Measurements from ENCODE around the gene TBL2. TPM values are rescaled to one million over a fixed set of nuclear protein-coding genes. Genes with fewer than 3 reads are reported as not detected.
"Not testable (repeated sequence)": the region's sequence is repeated elsewhere in the genome, so short reads cannot be mapped to it uniquely, and the experiment has no call there.

Gene TBL2
- total RNA-seq, 1 donor from 2014 or later, result 26.1 TPM

DNA sequence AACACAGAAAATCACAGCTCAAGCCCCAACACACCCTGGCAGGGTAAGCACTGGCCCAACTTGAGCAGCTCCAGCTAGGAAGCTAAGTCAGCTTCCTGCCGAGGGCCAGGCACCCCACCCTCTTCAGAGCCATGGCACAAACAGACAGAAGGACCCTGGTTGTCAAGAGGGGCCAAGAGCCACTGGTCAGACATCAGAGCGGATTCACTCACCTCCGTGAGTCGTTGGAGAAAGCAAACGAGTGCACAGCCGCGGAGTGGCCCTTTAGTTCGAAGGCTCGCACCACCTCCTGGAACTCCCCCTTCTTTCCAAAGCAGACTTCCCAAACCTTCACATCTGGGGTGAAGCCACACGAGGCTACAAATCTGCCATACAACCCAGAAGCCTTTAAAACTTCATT lies 7.4 kb downstream of the TBL2 start:
- FAIRE-seq (no peak), DNase-seq (ENCODE audit: low spot score in 2 of 2) (no peak)

DNA sequence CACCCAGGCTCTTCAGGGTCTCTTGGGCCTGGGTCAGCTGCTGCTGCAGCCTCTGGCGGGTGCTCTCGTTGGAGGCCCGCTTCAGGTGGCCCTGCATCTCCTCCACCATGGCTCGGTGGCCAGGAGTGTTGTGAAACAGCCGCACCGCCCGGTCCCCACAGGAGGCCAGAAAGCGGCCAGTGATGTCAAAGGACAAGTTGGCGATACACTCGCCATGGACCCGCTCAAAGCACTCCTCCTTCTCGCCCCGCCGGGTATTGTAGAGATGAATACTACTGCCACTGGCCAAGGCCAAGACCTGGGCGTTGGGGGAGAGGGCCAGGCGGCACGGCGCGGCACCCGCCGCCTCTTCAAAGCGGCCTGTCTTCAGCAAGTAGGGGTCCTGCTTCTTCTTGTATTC lies 7.9 kb downstream of the TBL2 start:
- DNase-seq (ENCODE audit: low spot score in 2 of 2), result no peak
- FAIRE-seq, result no peak

GRCh38 chr7:73569042-73569608 lies 9.3 kb downstream of the TBL2 start:
- FAIRE-seq (no peak), DNase-seq (ENCODE audit: low spot score in 2 of 2) (no peak)

- no peak for FAIRE-seq
- DNase-seq (ENCODE audit: low spot score in 2 of 2), result no peak
Observed at GRCh38 chr7:73567846-73568685, 10.3 kb downstream of the TBL2 start.

GRCh38 chr7:73567140-73567539 lies 11.2 kb downstream of the TBL2 start:
- DNase-seq (ENCODE audit: low spot score in 2 of 2) (no peak), FAIRE-seq (no peak)

GRCh38 chr7:73566431-73566830 lies 11.9 kb downstream of the TBL2 start:
- not testable (repeated sequence) for FAIRE-seq; DNase-seq (ENCODE audit: low spot score in 2 of 2)

DNA sequence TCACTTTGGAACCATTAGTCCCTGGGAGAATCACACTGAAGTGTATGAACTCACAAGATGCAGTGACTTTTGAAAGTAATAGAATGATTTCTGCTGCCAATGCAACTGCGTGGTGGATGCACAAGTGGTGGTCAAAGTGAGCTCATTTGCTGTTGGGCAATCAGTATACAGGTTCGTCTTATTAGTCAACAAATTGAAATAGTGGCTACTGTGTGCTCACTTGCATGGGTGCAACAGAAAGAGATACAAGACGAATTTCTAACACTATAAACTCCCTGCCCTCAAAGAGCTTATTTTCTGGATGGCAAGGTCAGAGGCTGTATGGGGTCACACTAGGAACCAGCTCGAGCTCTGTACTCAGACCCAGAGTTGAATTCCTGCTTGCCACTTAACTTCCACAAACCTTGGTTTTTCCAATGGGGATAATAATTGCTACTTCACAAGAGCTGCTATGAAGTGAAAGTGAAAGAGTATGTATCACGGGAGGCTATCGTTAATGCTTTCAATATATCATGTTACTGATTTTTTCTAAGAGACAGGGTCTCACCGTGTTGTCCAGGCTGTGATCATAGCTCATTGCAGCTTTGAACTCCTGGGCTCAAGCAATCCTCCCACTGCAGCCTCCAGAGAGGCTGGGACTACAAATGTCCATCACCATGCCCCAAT lies 12.6 kb downstream of the TBL2 start:
- no peak for DNase-seq (ENCODE audit: low spot score in 2 of 2)

DNA sequence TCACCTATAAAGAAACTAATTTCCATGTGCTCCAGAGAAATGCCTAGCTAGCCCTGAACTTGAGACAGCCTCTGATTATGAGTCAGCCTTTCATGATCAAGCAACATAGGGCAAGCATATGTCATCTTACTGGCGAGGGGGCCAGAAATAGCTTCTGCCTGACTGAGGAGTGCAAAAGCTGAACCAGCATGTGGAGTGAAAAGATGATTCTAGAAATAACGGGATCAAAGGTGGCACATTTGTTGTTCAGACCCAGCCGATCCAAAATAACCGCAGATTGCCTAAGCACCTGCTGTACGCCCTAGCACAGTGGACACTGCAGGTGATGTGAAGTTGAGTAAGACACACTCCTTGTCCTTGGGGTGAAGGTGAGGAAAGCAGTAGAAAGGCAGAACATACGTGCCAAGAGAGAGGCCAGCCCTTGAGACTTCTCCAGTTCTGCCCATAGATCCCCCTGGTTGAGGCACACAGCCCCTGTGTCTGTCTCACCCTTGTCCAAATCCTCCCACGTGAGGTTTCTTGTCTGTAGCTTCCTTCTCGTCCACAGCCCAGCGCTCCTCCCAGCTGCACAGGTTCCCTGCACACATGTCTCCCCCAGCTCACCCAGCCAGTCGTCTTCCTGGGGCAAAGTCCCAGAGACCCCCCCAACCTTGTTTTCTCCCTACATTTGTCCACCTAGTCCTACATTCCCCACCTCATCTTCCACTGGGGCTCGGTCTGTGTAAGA lies 18.1 kb downstream of the TBL2 start:
- no peak for FAIRE-seq
- DNase-seq (ENCODE audit: low spot score in 2 of 2), result no peak

More for the DNA sequence above, 12.6 kb downstream of the TBL2 start:
- FAIRE-seq, result no peak

DNA sequence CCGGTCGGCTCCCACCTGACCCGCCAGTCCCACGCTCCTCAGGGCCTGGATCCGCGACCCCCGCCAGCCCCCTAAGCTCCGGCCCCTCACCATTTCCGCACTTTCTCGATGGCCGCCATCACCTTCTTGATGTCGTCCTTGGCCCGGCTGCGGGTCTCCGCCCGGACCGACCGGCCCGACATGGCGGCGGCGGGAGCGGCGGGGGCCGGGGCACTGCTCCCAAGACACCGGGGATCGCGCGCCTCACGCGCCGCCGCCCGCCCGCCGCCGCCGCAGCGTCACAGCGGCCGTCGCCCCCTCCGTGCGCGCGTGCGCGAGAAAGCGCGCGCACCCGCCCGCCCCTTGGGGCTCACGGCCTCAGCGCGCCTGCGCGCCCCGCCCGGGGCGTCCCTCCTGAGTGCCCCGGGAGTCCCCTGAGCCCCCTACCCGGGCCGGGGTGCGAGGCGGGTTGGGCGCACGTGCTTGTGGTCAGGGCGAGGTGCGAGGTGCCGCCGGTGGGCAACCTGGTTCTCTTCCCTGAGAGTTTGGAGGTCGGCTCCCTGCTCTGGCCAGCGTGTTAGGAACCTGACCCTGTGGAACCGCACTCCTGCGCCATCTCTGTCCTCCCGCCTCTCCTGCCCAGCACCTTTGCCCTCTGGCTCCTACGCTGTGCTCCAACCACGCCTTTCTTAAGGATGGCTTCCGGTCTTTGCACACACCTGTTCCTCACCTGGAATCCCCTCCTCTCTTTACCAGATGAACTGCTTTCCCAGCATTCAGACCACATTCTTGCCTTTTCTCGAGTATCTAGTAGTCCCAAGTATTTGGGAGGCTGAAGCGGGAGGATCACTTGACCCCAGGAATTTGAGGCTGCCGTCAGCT lies 20.8 kb downstream of the TBL2 start, which contains the start of gene BCL7B:
BCL7B (minus strand) TSS at position 294 of the 861 bp plus-strand sequence; CDS start at position 182, 112 bp downstream.
- DNase-seq (ENCODE audit: low spot score in 2 of 2), result peak; percentile 92
- no peak for FAIRE-seq

DNA sequence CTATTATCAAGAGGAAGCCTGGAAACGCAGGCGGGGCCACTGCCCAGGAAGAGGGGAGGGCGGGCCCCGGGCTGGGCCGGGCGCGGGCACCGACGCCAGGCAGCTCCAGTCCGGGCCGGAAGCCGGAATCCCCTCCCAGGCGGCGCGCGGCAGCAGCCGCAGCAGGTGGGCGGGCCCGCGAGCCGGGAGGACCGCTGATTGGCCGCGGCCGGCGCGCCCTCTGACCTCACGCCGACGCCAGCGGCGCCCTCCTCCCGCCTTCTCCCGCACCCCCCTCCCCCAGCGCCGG lies 21.3 kb downstream of the TBL2 start:
- DNase-seq (ENCODE audit: low spot score in 2 of 2) (peak; percentile 99 to 100), FAIRE-seq (no peak)

- DNase-seq (ENCODE audit: low spot score in 2 of 2) (no peak), FAIRE-seq (no peak)
Observed at GRCh38 chr7:73556208-73557107, 21.9 kb downstream of the TBL2 start.

- DNase-seq (ENCODE audit: low spot score in 2 of 2), result no peak
- no peak for FAIRE-seq
Observed at GRCh38 chr7:73555411-73555982, 22.9 kb downstream of the TBL2 start.

DNA sequence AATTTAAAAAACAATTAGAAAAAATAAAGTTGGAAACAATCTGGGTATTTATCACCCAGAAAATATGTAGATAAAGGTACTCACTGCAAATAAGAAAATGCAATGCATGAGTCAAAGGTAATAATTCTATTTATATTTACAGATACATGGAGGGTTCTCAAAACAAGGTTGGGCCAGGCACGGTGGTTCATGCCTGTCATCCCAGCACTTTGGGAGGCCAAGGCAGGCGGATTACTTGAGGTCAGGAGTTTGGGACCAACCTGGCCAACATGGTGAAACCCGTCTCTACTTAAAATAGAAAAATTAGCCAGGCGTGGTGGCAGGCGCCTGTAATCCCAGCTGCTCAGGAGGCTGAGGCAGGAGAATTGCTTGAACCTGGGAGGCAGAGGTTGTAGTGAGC lies 28.3 kb downstream of the TBL2 start:
- FAIRE-seq; DNase-seq (ENCODE audit: low spot score in 2 of 2): not testable (repeated sequence)

GRCh38 chr7:73549176-73549575 lies 29.2 kb downstream of the TBL2 start:
- DNase-seq (ENCODE audit: low spot score in 2 of 2) (no peak), FAIRE-seq (no peak)

- no peak for FAIRE-seq
- DNase-seq (ENCODE audit: low spot score in 2 of 2), result no peak
Observed at GRCh38 chr7:73547841-73548240, 30.5 kb downstream of the TBL2 start.

- no peak for DNase-seq (ENCODE audit: low spot score in 2 of 2)
- FAIRE-seq, result no peak
Observed at GRCh38 chr7:73544678-73545077, 33.7 kb downstream of the TBL2 start.

GRCh38 chr7:73541722-73542121 lies 36.7 kb downstream of the TBL2 start:
- FAIRE-seq (no peak), DNase-seq (ENCODE audit: low spot score in 2 of 2) (no peak)

DNA sequence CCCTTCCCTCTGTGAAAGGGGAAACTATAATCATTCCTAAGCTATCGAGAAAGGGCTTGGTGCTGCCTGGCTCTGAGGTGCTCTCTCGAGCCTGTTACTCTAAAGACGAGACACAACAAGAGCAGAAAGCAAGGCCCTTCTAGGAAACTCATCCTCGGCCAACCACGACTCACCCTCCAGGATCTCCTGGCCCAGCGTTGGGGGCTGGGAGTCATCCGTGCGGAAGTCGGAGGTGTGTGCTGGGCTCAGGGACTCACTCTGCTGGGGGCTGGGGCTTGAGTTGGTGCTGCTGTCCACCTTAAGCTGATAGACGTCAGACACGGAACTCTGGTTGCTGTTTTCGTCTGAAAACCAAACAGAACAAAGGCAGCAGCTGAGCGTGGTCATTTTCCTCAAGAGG lies 38.7 kb downstream of the TBL2 start:
- DNase-seq (ENCODE audit: low spot score in 2 of 2) (no peak), FAIRE-seq (no peak)

GRCh38 chr7:73538510-73538909 lies 39.9 kb downstream of the TBL2 start:
- not testable (repeated sequence) for FAIRE-seq; DNase-seq (ENCODE audit: low spot score in 2 of 2)

Data from frontal cortex (tissue), 4 donors.